HepG2 (cell line): ENCODE results near the gene MED15. TPM values are rescaled to one million over a fixed set of nuclear protein-coding genes. Genes with fewer than 3 reads are reported as not detected.
A peak's percentile ranks its signal among the peaks of the same experiment; 100 is the strongest.

Experiments
- BORCS8-MEF2B ChIP-seq: sonication (generic); formaldehyde crosslinking; IDR thresholded peaks from 2 replicates; pipeline ENCODE4 v1.8.0; 2022; ENCODE audit warnings: mild to moderate bottlenecking, missing genetic modification reagents
- ETV5 ChIP-seq: IDR thresholded peaks from 2 replicates; pipeline ENCODE4 v1.6.1; 2018; ENCODE audit warnings: missing biosample characterization, missing genetic modification reagents, inconsistent platforms, borderline replicate concordance
- GATAD1 ChIP-seq: IDR thresholded peaks from 2 replicates; pipeline ENCODE4 v1.6.1; 2016; ENCODE audit warnings: missing genetic modification reagents, missing compliant biosample characterization
- HIC2 ChIP-seq: sonication (generic); formaldehyde crosslinking; IDR thresholded peaks from 2 replicates; pipeline ENCODE4 v1.9.0; 2022; ENCODE audit warnings: low read depth, missing genetic modification reagents
- KDM3A ChIP-seq: IDR thresholded peaks from 2 replicates; pipeline ENCODE4 v1.6.1; 2018; ENCODE audit warnings: low read depth, missing compliant biosample characterization
- MED8 ChIP-seq: sonication (generic); formaldehyde crosslinking; IDR thresholded peaks from 2 replicates; pipeline ENCODE4 v1.8.1; 2023; ENCODE audit warnings: mild to moderate bottlenecking, missing genetic modification reagents; ENCODE audit not compliant: insufficient replicate concordance
- MYNN ChIP-seq: sonication (generic); formaldehyde crosslinking; IDR thresholded peaks from 2 replicates; pipeline ENCODE4 v1.4.0; 2020; ENCODE audit warnings: mild to moderate bottlenecking, low read depth, missing genetic modification reagents
- SATB2 ChIP-seq: sonication (generic); formaldehyde crosslinking; IDR thresholded peaks from 2 replicates; pipeline ENCODE4 v1.5.0; 2020; ENCODE audit warnings: missing genetic modification reagents
- SMAD9 ChIP-seq: sonication (generic); formaldehyde crosslinking; IDR thresholded peaks from 2 replicates; pipeline ENCODE4 v1.5.1; 2020; ENCODE audit warnings: mild to moderate bottlenecking, missing genetic modification reagents
- TEF ChIP-seq: sonication (generic); formaldehyde crosslinking; IDR thresholded peaks from 2 replicates; pipeline ENCODE4 v1.5.0; 2020; ENCODE audit warnings: missing genetic modification reagents
- THRA ChIP-seq: sonication (generic); formaldehyde crosslinking; IDR thresholded peaks from 2 replicates; pipeline ENCODE4 v1.4.0; 2020; ENCODE audit warnings: missing genetic modification reagents, borderline replicate concordance
- YEATS2 ChIP-seq: sonication (generic); formaldehyde crosslinking; IDR thresholded peaks from 2 replicates; pipeline ENCODE4 v1.4.0; 2020; ENCODE audit warnings: missing genetic modification reagents, borderline replicate concordance
- ZBTB39 ChIP-seq: sonication (generic); formaldehyde crosslinking; IDR thresholded peaks from 2 replicates; pipeline ENCODE4 v1.5.0; 2020; ENCODE audit warnings: missing genetic modification reagents
- ZFYVE20 ChIP-seq: sonication (generic); formaldehyde crosslinking; IDR thresholded peaks from 2 replicates; pipeline ENCODE4 v1.8.0; 2023; ENCODE audit warnings: low read depth, mild to moderate bottlenecking, moderate library complexity, missing genetic modification reagents, borderline replicate concordance
- ZHX2 ChIP-seq, 2 experiments: sonication (generic) in 1 of 2; formaldehyde crosslinking in 1 of 2; IDR thresholded peaks; 2 replicates each; pipeline versions ENCODE4 v1.6.1 to v1.9.0; 2014 to 2022; ENCODE audit warnings: antibody characterized with exemption in 1 of 2, borderline replicate concordance in 1 of 2, inconsistent platforms in 1 of 2, low read depth in 1 of 2, missing genetic modification reagents in 1 of 2
- polyA plus RNA-seq, 8 experiments: library from polyadenylated mRNA; depleted of rRNA in 3 of 8; stranded (reverse) in 7 of 8; unstranded in 1 of 8; fragments of >200 nt; fragmentation: Illumina TruSeq in 4 of 8; extraction: Trizol in 4 of 8; gene quantifications; 2 replicates each; pipeline versions ENCODE4 v1.2.1 to v1.2.3, GENCODE V29; 2011 to 2016; ENCODE audit warnings: low read depth in 4 of 8, missing spikeins in 1 of 8, mixed read lengths in 1 of 8; ENCODE audit not compliant: insufficient read depth in 1 of 8
- total RNA-seq, 5 experiments: library from RNA; depleted of rRNA; stranded (reverse); fragments of >200 nt; fragmentation: Illumina TruSeq; extraction: Trizol; gene quantifications; 2 replicates each; pipeline ENCODE4 v1.2.3, GENCODE V29; 2016; ENCODE audit warnings: low read depth in 1 of 5

Gene MED15
- total and polyA plus RNA-seq, 2 of the 13 experiments (the other 11 are each of a cell fraction or from before 2014, with no cell fraction given): 14.3 to 27.0 TPM

- TF ChIP-seq ZBTB39 (CRISPR knock-in tag) (no peak), GATAD1 (peak; percentile 93), KDM3A (peak; percentile 90; the same call in 1 of the 2 replicates), SMAD9 (CRISPR knock-in tag) (no peak), MED8 (peak; percentile 64), ZHX2 (IDR thresholded peaks at IDR 0.05; ENCODE audit: low read depth) (peak; percentile 65; the same call in 1 of the 2 replicates), ZHX2 (CRISPR knock-in tag; IDR thresholded peaks at IDR 0.05; ENCODE audit: borderline replicate concordance) (no peak; the same call in 1 of the 2 replicates), BORCS8-MEF2B (CRISPR knock-in tag) (peak; percentile 73; the same call in 1 of the 2 replicates), ZFYVE20 (CRISPR knock-in tag) (no peak), ETV5 (CRISPR knock-in tag) (peak; percentile 84), HIC2 (CRISPR knock-in tag) (peak; percentile 49; the same call in 1 of the 2 replicates), TEF (CRISPR knock-in tag) (no peak; the same call in 1 of the 2 replicates), MYNN (no peak), YEATS2 (CRISPR knock-in tag) (peak; percentile 89), THRA (CRISPR knock-in tag) (peak; percentile 74), SATB2 (CRISPR knock-in tag) (no peak)
Measured at GRCh38 chr22:20507253-20508066, at the start of gene MED15 (continued).
